WTC11 (cell line): ENCODE results near the gene ADAM12.

Experiments
- ATF3 ChIP-seq: sonication (generic); formaldehyde crosslinking; conservative IDR thresholded peaks from 2 replicates; pipeline ENCODE4 v1.8.1; 2022; ENCODE audit warnings: mild to moderate bottlenecking, missing genetic modification reagents
- CREB1 ChIP-seq: sonication (generic); formaldehyde crosslinking; IDR thresholded peaks from 2 replicates; pipeline ENCODE4 v1.8.0; 2023; ENCODE audit warnings: mild to moderate bottlenecking, missing genetic modification reagents
- CTCF ChIP-seq: fragments of 200-600 bp; IDR thresholded peaks from 2 replicates; pipeline ENCODE4 v1.8.0; 2022; ENCODE audit warnings: antibody characterized with exemption
- E2F5 ChIP-seq: sonication (generic); formaldehyde crosslinking; IDR thresholded peaks from 2 replicates; pipeline ENCODE4 v1.8.1; 2022; ENCODE audit warnings: mild to moderate bottlenecking, moderate library complexity, missing genetic modification reagents
- SMAD3 ChIP-seq: sonication (generic); formaldehyde crosslinking; IDR thresholded peaks from 2 replicates; pipeline ENCODE4 v1.8.0; 2022; ENCODE audit warnings: missing genetic modification reagents, mild to moderate bottlenecking, borderline replicate concordance
- ZNF232 ChIP-seq: sonication (generic); formaldehyde crosslinking; IDR thresholded peaks from 2 replicates; pipeline ENCODE4 v1.8.0; 2022; ENCODE audit warnings: mild to moderate bottlenecking, missing genetic modification reagents
- ZNF263 ChIP-seq: sonication (generic); formaldehyde crosslinking; IDR thresholded peaks from 2 replicates; pipeline ENCODE4 v1.8.1; 2022; ENCODE audit warnings: low read depth, mild to moderate bottlenecking, moderate library complexity, missing genetic modification reagents

- no peak for TF ChIP-seq E2F5 (CRISPR knock-in tag)
- no peak for TF ChIP-seq CTCF
- TF ChIP-seq ZNF232: no peak
- no peak for TF ChIP-seq ZNF263 (CRISPR knock-in tag)
- no peak for TF ChIP-seq SMAD3 (CRISPR knock-in tag)
- TF ChIP-seq CREB1 (CRISPR knock-in tag): no peak
- TF ChIP-seq ATF3: no peak
Observed at GRCh38 chr10:126006906-126007305, 381.4 kb downstream of the ADAM12 start.
